DMS153 (cell line): ENCODE data around the gene TMEM123.

Experiments
- DNase-seq: peaks from one replicate; lab custom pipeline; 2025; lab: John Stamatoyannopoulos, UW

Gene TMEM123

DNA sequence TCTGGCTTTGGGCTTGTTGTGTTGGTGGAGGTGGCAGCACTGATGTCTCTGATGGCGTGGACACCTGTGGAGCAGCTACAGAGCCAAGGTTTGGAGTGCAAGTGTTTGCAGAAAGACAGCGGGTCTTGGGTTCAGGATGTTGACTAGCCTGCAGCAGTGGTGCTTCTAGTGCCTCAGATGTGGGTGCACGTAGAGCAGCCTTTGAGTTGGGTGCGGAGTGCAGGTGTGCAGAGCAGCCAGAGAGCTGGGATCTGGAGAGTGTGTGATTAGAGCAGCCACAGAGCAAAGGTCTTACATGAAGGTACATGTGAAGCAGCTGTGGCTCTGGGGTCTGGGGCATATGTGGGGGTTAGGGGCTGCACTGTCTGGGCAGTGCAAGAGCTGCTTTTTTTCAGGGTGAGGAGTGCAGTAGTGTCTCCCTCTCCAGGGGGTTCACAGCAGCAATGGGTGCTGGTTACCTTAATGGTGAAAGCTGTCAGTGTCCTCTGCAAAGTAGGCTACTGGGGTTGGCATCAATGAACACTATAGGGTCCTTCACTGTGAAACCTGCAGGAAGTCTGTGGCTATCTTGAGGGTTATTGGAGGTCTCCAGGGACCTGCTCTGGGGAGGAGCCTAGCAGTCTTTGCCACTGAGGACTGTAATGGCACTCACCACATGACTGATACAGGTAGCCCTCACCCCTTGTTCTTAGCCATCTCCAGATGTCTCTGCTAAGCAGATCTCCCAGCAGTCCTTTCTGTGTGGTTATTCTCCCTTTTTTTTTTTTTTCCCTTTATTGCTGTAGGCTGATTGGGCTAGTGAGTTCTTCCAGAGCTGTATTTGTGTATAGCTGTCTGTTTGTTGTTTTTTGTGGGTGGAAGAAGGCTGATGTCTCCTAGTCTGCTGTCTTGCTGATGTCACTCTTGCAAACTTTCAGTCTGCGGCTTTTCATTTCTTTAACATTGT is 91.2 kb downstream of the TMEM123 start:
- no peak for DNase-seq

DNA sequence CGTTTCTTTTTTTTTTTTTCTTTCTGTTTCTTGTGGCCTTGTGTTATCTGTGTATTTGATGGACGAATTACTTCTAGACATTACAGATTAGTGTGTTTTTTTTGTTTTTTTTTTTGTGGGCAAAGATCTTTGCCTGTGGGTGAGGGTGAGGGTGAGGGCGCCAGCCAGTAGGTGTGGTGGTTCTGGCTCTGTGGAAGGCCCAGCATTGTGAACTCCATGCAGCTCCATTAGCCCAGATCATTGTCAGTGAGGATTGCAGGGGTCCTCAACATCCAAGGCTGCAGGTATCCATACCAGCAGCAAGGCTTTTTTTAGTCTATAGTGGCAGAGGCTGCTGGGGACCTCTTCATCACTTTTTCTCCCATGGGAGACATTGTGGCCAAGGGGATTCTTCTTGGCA is 91.9 kb downstream of the TMEM123 start:
- DNase-seq, result no peak

DNA sequence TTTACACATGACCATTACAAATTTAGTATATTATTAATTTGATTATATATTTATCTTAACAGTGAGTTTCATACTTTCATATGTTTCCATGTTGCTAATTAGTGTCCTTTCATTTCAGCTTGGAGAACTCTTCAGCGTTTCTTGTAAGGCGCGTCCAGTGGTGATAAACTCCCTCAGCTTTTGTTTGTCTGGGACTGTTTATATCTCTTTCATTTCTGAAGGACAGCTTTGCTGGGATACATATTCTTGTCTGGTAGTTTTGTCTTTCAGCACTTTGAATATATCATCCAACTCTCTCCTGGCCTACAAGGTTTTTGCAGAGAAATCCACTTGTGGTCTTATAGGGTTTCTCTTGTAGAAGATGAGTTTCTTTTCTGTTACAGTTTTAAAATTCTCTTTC is 93.2 kb downstream of the TMEM123 start:
- DNase-seq, result no peak

DNA sequence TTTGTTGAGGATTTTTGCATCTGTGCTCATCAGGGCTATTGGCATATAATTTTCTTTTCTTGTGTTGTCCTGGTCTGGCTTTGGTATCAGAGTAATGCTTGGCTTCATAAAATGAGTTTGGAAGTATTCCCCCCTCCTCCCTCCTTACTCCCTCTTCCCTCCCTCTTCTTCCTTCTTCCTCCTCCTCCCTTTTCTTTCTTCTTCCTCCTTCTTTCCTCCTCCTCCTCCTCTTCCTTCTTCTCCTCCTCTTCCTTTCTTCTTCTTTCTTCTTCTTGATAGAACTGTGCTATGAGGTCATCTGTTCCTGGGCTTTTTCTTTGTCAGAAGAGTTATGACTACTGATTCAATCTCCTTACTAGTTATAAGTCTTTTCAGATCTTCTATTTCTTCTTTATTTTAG is 95.4 kb downstream of the TMEM123 start:
- no peak for DNase-seq

DNA sequence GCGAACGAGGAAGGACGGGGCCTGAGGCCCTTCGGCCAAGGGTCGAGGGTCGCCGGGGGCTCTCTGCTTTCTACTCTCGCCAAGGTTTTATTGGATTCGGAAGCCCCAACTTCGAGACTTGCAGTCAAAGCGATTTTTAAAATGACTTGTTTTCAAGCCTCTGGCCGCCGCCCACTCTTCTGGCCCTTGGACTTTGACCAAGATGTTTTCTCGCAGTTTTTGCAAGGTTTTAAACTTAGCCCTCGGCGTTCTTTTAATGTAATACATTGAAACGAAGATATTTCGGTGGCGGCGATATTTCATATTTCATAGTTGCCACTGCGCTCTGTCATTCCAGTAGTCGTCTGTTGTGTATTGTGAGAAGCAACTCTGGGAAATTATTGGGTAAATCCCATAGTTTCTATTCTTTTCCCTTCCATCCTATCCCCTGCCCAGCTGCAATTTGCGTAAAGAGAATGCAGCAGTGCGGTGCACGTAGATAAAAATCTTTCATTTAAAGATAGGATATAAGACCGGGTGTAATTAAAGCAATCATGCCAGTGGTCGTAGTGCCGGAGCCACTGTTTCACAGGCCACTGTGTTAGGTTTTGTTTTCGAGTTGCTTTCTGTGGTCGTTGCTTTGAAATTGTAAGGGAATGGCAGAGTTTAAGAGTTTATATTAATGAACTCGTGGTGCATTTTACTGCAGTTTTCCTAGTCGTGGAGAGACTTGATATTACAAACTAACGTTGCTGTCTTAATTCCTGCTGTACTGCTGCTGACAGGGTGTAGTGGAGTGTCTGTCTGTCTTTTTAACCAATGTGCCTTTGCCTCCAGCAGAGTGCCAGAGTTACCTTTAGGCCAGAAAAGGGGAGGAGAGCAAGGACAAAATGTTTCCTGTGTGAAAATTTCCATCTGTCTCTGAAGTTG is 104.8 kb downstream of the TMEM123 start:
- no peak for DNase-seq

DNA sequence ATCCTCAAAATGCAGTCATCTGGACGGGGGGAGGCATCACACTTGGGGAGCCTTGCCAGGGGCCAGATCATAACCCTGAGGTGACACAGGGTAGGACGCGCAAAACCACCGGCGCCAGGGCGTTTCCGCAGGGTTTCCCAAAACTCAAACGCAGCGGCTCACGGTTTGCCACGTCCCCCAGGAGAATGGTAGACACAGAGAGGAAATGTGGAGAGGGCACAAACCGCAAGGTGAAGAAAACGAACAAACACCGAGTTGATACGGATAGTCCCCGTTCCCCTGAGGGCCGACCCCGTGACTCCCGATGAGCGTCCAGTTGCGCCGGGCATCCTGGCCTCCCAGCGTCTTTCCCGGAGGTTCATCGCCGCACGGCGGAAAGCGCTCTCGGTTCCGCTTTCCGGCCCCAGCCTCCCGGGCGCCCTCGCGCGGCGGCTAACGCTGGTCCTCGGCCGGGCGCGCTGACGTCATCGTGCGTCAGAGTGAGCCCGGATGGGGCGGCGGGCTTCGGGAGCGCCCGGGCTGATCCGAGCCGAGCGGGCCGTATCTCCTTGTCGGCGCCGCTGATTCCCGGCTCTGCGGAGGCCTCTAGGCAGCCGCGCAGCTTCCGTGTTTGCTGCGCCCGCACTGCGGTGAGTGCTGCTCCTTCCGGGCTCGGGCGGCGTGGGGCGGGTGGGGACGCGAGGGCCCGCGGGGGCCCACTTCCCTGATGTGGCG is 105.7 kb downstream of the TMEM123 start, which contains the start of gene BIRC2:
BIRC2 (plus strand) TSS at position 467 of the 714 bp plus-strand sequence. CDS start 2,641 bp downstream, outside the sequence.
- peak; percentile 81 for DNase-seq

DNA sequence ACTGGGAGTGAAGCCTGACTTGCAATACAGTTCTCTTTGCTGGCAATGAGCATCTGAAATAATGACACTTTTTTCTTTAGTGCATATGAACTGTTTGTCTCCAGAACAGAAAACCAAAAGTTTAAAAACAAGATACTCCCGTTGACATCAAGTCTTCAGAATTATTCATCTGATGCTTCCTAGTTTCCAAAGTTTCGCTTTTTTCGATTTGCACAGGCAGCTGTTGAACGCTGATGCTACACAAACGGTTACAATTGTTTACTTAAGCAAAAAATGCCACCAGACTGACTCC is 106.2 kb downstream of the TMEM123 start:
- no peak for DNase-seq
